Stimulated activated CD8-positive, alpha-beta memory T cell treated with anti-CD3 and anti-CD28 coated beads, Interleukin-2, amount 100 ng/mL, for 1 hour (primary cell): ENCODE data around the gene ARHGAP28.

ENCODE experiments used
- DNase-seq, 2 donors: peaks; one replicate each; pipeline ENCODE4 v3.0.0-alpha.2; 2020; ENCODE audit warnings: low read depth in 2 of 2

The ARHGAP28 gene

DNA sequence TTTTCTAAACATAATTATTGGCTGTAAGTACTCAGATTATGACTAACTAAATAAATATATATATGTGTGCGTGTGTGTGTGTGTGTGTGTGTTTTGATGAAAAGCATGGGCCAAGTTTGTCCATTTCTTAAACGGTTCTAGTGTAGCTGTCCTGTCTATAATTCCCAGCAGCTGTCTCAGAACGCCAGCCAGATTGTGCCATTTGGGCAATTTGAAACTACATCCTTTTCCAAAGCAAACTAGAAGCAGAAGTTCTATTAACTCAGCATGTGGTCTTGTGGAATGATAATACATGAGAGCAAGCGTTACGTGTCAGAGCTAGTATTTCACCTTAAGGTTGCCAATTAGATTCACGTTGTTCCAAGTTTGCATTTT lies 1.7 kb downstream of the ARHGAP28 start:
- DNase-seq, result no peak

DNA sequence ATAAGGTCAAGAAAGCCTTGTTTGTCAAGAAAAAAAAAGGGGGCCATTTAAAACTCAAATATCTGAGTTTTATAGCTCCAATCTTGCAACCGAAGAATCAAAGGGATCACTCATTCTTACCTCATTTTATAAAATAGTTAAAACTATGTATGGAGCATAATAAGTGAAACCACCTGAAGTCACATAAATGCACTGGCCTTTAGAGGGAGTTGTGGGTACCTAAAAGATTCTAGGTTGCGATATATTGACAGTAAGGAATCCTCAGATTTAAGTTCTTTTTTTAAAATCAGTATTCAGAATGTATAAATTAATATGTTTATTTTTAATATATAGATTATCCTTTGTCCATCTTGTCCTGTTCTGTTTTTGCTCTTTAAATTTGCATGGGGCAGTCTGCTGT lies 3.4 kb downstream of the ARHGAP28 start:
- no peak for DNase-seq

DNA sequence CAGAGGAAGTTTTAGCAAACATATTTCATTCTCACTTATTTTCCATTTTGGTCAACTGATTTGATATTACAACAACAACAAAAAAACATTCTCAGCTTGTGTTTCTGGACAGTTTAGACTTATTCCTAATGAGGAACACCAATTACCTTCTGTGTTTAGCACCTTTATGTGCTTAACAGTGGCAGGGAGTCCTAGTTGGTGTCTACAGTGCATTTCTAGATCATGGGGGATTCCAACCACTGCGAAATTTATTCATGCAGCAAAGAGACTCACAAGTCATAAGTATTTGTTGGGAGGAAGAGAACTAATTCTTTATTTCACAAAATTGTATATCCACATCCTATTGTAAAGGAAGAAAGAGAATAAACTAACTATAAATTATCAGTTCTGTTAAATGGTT lies 4.2 kb downstream of the ARHGAP28 start:
- DNase-seq, result no peak

- no peak for DNase-seq
Measured at GRCh38 chr18:6734726-6735430, 5.4 kb downstream of the ARHGAP28 start.

DNA sequence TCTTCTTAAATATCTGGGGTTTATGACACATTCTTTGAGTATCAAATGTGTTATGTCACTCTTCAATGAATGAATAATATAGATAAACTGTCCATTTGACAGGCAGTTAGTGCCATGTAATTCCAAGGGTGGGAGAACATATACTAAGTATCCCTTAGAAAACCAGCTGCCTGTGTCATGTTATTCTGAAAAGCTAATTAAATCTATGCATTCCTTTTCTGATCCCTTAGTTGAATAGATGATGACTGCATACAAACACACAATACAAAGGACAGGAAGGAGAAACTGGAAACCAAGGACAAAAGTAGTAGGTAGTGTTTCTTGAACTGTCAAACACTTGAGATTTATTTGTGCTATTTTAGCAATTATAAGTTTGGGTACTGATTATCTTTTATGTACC lies 8.3 kb downstream of the ARHGAP28 start:
- no peak for DNase-seq

GRCh38 chr18:6738622-6739021 lies 9.1 kb downstream of the ARHGAP28 start:
- DNase-seq, result no peak

DNA sequence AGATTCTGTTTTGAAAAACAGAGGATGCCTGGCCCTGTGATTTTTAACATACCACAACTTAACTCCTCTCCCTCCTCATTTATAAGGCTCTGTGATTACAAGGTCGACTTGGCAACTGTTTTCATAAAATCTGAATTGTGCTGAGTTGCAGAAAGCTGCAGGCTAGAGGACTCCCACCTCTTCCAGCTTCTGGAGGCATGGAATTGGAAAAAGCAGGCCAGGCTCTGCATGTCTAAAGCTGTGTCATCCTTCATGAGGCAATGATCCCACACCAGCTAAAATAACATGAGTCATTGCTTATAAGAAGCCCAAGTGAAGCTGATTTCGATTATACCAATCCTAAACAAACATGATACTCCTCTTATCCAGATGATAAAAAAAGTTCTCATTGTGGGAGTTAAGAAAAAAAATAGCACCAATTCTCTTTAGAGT lies 11.7 kb downstream of the ARHGAP28 start:
- DNase-seq, result no peak

DNA sequence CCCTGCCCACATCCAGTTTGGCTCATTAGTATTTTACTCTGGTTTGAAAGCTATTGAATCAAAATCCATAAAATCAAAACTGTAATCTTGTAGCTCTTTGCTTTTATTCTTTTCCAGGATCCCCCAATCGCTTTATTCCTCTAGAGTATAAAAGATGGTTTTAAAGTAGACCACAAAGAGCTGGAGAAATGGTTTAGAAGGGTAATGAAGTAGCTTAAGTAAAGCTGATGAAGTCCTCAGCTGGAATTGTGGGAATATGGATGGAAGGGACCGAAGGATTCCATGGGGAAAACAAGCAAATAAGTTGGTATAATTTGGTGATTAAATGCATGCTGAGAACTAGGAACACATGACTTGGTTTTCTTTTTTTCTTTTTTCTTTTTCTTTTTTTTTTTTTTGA lies 12.3 kb downstream of the ARHGAP28 start:
- DNase-seq, result no peak

- DNase-seq, result no peak
Measured at GRCh38 chr18:6743999-6744398, 14.5 kb downstream of the ARHGAP28 start.

DNA sequence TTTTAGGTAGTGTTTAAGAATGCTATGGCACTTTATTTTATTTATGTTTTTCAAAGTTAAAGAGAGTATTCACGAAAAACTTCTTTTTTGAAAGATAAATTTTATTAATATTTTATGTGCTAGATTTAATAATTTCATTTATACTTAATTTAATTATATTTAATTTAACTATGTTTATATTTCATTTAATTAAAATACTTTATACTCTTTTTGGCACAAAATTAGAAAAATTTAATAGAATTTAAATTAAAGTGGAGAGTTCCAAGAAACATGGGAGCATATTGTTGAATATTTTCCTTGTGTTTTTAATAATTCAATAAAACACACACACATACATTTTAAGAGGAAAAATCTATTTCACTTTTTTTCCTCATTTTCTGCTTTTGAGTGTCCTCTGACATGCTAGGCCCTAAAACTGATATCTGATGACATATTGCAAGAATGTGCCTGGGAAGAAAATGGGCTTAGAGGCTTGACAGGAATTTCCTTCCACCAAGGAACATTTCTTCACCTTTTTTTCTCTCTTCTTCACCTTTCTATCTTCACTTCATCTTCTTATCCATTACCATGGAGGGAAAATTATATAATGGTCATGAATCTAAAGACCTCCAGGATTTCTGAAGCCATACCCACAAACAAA lies 15.4 kb downstream of the ARHGAP28 start:
- no peak for DNase-seq

- DNase-seq, result no peak
Measured at GRCh38 chr18:6745504-6746031, 16.1 kb downstream of the ARHGAP28 start.

GRCh38 chr18:6746386-6746960 lies 17.0 kb downstream of the ARHGAP28 start:
- no peak for DNase-seq

- DNase-seq, result no peak
Measured at GRCh38 chr18:6747646-6748045, 18.1 kb downstream of the ARHGAP28 start.

GRCh38 chr18:6748241-6748640 lies 18.7 kb downstream of the ARHGAP28 start:
- DNase-seq, result no peak

GRCh38 chr18:6750411-6750810 lies 20.9 kb downstream of the ARHGAP28 start:
- no peak for DNase-seq

DNA sequence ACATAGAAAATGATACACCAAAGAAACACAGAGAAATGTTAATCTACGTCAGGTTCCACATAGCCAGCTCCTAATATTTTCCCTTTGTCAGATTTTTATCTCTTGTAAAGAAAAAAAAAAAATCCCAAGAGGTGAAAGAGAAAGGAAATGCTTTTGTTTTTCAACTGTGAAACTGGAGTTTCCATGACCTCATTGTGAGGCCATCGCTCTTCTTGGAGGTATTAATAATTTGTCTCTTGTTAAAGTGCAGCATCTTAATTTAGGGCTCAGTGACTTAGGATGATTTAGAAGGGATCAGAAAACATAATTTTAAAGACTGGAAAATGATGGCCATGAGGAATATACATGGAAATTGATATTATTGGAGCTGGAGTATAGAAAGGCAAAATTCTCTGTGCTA lies 21.7 kb downstream of the ARHGAP28 start:
- no peak for DNase-seq

- DNase-seq, result no peak
Measured at GRCh38 chr18:6752202-6752860, 22.8 kb downstream of the ARHGAP28 start.

DNA sequence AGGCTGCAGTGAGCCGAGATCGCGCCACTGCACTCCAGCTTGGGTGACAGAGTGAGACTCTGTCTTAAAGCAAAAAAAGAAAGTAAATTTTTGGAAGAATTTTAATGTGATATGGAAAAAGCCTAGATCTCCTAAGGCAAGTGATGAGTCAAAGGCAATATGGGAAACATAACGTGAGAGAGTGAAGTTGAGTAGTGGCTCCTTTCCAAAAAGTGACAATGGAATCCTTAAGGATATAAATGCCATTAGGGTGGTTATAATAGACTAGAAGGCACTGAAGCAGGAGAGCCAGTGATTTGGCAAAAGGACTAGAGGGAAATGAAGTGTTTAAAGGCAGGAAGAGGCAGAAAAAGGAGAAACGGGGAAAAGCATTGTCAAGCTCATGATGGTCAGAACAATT lies 25.6 kb downstream of the ARHGAP28 start:
- no peak for DNase-seq

- DNase-seq, result no peak
Measured at GRCh38 chr18:6757931-6758330, 28.4 kb downstream of the ARHGAP28 start.

DNA sequence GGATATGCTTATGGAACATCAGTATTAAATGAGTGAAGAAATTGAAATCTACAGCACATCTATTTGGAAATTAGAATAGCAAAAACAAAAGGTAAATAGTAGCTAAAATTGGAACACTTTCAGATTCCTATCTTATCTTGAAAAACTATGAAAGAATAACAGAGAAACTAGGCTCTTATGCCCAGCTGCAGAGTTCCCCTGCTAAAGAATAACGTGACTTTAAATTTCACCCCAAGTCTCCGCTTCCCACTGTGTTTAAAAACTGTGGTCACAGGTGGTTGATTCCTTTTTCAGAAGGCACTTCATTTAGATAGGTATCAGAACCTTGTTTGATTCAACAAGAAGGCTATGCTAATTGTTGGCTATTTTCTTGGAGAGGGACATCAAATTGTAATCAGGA lies 30.1 kb downstream of the ARHGAP28 start:
- no peak for DNase-seq

DNA sequence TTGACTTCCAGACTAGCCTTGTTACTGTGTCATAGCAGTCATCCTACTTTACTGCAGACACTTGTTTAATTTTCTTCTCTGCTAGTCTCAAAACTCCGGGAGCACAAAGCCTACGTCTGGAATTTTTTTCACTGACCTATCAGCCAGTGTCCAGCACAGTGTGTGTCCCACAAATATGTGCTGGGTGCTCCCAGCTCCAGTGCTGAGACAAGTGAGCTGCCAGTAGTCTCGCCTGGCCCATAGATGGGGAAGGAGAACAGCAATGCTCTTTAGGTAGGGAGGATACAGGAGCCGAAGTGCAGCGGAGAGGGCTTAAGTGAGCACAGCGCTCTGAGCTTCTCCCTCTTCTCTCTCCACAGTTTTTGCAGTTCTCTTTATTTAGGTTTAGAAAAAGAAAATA lies 34.0 kb downstream of the ARHGAP28 start:
- no peak for DNase-seq

- no peak for DNase-seq
Measured at GRCh38 chr18:6764382-6764781, 34.9 kb downstream of the ARHGAP28 start.

- DNase-seq, result no peak
Measured at GRCh38 chr18:6773777-6774176, 44.3 kb downstream of the ARHGAP28 start.
